SK-N-SH (cell line): ENCODE results near the gene SH2D4B.

Source experiments
- CTCF ChIP-seq: fragments of 200-600 bp; sonication (generic); IDR thresholded peaks from 2 replicates; pipeline ENCODE4 v1.6.1; 2017; ENCODE audit warnings: antibody characterized with exemption, mild to moderate bottlenecking, moderate library complexity
- FOSL2 ChIP-seq: IDR thresholded peaks from 2 replicates; pipeline ENCODE4 v1.4.0; 2012; ENCODE audit warnings: low read depth, mild to moderate bottlenecking, moderate library complexity, borderline replicate concordance
- POLR2AphosphoS5 ChIP-seq: IDR thresholded peaks from 2 replicates; pipeline ENCODE4 v1.6.1; 2012; ENCODE audit warnings: low read depth, low read length
- RXRA ChIP-seq: IDR thresholded peaks from 2 replicates; pipeline ENCODE4 v1.4.0; 2012; ENCODE audit warnings: low read depth, mild to moderate bottlenecking, borderline replicate concordance
- SIN3A ChIP-seq: IDR thresholded peaks from 2 replicates; pipeline ENCODE4 v1.6.1; 2012; ENCODE audit warnings: low read depth, mild to moderate bottlenecking, low read length, moderate library complexity, borderline replicate concordance
- YY1 ChIP-seq: IDR thresholded peaks from 2 replicates; pipeline ENCODE4 v1.4.0; 2012; ENCODE audit warnings: low read depth, mild to moderate bottlenecking

- no peak for TF ChIP-seq SIN3A
- no peak for TF ChIP-seq YY1
- no peak for TF ChIP-seq CTCF
- no peak for TF ChIP-seq POLR2AphosphoS5
- TF ChIP-seq RXRA: no peak
- TF ChIP-seq FOSL2: no peak
Measured at GRCh38 chr10:80609331-80609730, 71.6 kb downstream of the SH2D4B start.
